ENCODE data around the gene CAMLG.

GRCh38 chr5:134758176-134758503 is 19.8 kb downstream of the CAMLG start:
- no peak for TF ChIP-seq ZNF274 (IDR thresholded peaks at IDR 0.05; ENCODE audit: borderline replicate concordance, extremely low read depth, low read length)
- no peak for TF ChIP-seq POLR2A (IDR thresholded peaks at IDR 0.05; ENCODE audit: control extremely low read depth in 1 of 2, low read depth in 2 of 2, low read length in 2 of 2)
- no peak for TF ChIP-seq CTCF (IDR thresholded peaks at IDR 0.05; ENCODE audit: control extremely low read depth in 1 of 3, insufficient read depth in 1 of 3, low read depth in 1 of 3, low read length in 3 of 3)

All from H1 (cell line).